Cardiac muscle cell (in vitro differentiated cells and primary cell): ENCODE results near the gene KAT7. TPM values are rescaled to one million over a fixed set of nuclear protein-coding genes. Genes with fewer than 3 reads are reported as not detected.

Source experiments
- DNase-seq, 2 donors: peaks; one replicate each; pipeline versions ENCODE4 v3.0.0 to v3.0.0-alpha.2; 2010 to 2017; ENCODE audit warnings: low read depth in 1 of 2, low spot score in 1 of 2
- H3K27ac ChIP-seq: fragments of 200-600 bp; sonication (generic); 2 replicates; pipeline ENCODE4 v1.5.1; 2016
- H3K27me3 ChIP-seq: fragments of 200-600 bp; sonication (generic); 2 replicates; pipeline ENCODE4 v1.6.0; 2016; ENCODE audit warnings: control low read depth
- H3K36me3 ChIP-seq: fragments of 200-600 bp; sonication (generic); 2 replicates; pipeline ENCODE4 v1.5.1; 2016; ENCODE audit warnings: control low read depth
- H3K4me1 ChIP-seq: fragments of 200-600 bp; sonication (generic); 2 replicates; pipeline ENCODE4 v1.8.1; 2017; ENCODE audit warnings: low read depth, mild to moderate bottlenecking, mixed run types
- H3K4me3 ChIP-seq: fragments of 200-600 bp; sonication (generic); 2 replicates; pipeline ENCODE4 v1.5.1; 2016; ENCODE audit warnings: mild to moderate bottlenecking
- H3K9me3 ChIP-seq: fragments of 200-600 bp; sonication (generic); 2 replicates; pipeline ENCODE4 v1.5.1; 2017; ENCODE audit warnings: low read depth, mild to moderate bottlenecking, control low read depth
- polyA plus RNA-seq: library from polyadenylated mRNA; unstranded; fragments of >200 nt; fragmentation: Nextera tagmentation; extraction: Ambion mirVana; gene quantifications from 2 replicates; pipeline ENCODE4 v1.2.1, GENCODE V29; 2016
- total RNA-seq: library from RNA; depleted of rRNA; stranded (reverse); fragments of >200 nt; gene quantifications from 2 replicates; pipeline ENCODE4 v1.2.3, GENCODE V29; 2016
- TF ChIP-seq, protein P1 (sequence below): IDR thresholded peaks from 2 replicates; pipeline ENCODE4 v1.5.1; 2012; ENCODE audit warnings: low read depth, mild to moderate bottlenecking, low read length

KAT7 gene
- total and polyA plus RNA-seq, 2 experiments from 2014 or later: 30.0 to 33.1 TPM

DNA sequence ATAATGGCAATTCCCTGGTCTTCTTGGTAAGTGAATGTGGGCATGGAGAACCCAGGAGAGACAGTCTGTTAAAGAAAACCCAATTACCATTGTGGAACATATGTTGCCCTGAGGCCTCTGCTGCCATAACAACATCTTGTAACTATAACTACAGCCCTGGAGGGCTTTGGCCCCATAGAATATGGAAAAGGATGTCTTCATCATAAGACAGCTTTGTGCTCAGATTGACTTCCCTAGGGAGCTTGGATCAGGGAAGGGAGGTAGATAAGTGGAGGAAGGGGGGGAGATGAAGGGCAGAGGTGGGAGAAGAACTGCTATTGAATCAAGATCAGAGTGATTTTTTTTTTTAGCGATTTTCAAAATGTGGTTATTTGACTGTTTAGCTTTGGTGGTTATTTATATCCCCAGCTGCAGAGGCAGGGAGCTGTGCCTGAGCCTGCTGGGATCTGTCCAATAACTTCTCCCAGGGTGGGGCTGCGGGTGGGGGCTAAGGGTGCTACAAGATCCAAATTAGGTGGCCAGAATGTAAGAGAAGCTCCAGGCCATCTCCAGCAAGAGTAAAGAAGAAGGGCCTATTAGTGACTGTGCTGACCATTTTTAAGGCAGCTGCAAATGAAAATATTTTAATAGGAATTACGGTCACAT lies 5.3 kb upstream of the KAT7 start:
- H3K9me3 ChIP-seq: no peaks in the 10 kb centered on the region
- no peak overlapping the region for H3K27ac ChIP-seq
- H3K4me1 ChIP-seq: peaks cover 9% of the 10 kb centered on the region
- TF ChIP-seq, protein P1, sequence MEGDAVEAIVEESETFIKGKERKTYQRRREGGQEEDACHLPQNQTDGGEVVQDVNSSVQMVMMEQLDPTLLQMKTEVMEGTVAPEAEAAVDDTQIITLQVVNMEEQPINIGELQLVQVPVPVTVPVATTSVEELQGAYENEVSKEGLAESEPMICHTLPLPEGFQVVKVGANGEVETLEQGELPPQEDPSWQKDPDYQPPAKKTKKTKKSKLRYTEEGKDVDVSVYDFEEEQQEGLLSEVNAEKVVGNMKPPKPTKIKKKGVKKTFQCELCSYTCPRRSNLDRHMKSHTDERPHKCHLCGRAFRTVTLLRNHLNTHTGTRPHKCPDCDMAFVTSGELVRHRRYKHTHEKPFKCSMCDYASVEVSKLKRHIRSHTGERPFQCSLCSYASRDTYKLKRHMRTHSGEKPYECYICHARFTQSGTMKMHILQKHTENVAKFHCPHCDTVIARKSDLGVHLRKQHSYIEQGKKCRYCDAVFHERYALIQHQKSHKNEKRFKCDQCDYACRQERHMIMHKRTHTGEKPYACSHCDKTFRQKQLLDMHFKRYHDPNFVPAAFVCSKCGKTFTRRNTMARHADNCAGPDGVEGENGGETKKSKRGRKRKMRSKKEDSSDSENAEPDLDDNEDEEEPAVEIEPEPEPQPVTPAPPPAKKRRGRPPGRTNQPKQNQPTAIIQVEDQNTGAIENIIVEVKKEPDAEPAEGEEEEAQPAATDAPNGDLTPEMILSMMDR: no peak
- no peaks in the 10 kb centered on the region for H3K27me3 ChIP-seq
- no peaks in the 10 kb centered on the region for H3K36me3 ChIP-seq
- no peak overlapping the region for H3K4me3 ChIP-seq
- no peak for DNase-seq

DNA sequence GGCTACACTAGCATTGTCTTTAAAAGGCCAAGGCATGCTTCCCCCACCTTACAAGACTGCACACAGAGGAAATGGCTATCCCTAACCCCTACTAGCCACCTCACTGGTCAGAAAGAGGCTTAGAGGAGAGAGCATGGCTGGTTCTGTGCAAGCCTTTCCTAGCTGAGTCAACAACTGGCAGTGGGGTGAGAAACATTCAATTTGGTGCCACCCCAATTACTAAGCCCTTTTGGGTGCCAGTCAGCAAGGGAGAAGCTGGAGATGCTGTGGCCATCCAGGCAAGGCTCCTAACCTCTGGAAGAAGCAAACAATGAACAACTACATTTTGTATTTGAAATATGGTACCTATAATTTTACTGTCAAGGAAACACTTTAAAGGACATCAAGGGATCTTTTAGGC lies 4.7 kb upstream of the KAT7 start:
- Histone ChIP-seq H3K9me3 (no peaks in the 10 kb centered on the region), H3K27ac (peak overlapping the region; percentile 24)
- TF ChIP-seq, protein P1: no peak

DNA sequence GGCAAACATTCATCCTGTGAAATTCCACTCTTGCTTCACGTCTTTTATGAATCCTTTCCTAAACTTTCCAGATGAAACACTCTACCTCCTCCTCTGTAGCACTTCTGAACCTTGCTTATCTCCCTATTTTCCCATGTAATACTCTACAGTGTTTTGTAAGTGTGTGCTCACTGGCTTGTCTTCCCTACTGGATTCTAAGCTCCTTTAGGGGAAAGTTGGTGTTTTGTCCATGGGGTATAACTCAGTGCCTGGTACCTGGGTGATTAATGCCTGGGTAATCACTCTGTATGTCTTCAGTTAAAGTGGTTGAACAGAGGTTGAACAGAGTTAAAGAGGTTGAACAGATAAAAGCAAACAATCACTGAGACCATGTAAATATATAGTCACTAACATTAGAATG lies 3.8 kb upstream of the KAT7 start:
- Histone ChIP-seq H3K9me3 (no peaks in the 10 kb centered on the region), H3K4me3 (no peak overlapping the region), H3K36me3 (no peaks in the 10 kb centered on the region), H3K27ac (peak overlapping the region; percentile 24), H3K4me1 (peaks cover 12% of the 10 kb centered on the region), H3K27me3 (no peaks in the 10 kb centered on the region)
- no peak for DNase-seq
- TF ChIP-seq, protein P1: no peak

More for the DNA sequence above, 4.7 kb upstream of the KAT7 start:
- Histone ChIP-seq H3K4me3 (no peak overlapping the region), H3K27me3 (no peaks in the 10 kb centered on the region), H3K4me1 (peaks cover 9% of the 10 kb centered on the region), H3K36me3 (no peaks in the 10 kb centered on the region)
- DNase-seq: no peak

DNA sequence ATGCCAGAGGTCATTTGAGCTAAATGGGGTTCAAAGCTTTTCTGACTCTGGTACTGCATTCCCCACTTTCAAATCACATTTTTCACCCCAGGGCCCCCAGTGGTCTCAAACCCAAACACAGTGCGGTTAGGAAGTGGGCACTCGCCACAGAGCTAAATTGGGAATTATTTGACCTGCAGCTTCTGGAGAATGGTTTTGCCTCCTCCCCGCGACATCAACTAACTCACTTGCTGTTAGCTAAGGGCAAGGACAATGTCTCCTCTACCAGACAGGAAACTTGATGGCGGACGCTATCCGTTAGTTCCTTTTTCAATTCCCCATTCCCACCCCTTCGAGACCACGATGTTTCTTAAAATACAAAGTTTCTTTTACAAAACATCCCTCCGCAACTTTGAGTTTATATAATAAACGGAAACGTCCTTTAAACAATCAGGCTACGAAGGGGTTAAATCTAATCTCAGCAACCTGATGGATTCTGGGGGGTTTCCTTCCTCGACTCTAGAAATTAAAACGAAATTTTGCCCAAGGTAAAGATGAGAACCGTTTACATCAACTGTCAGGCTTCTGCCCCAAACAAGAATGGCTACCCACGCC lies 500 bp upstream of the KAT7 start:
- TF ChIP-seq, protein P1: no peak
- Histone ChIP-seq H3K4me3 (peak overlapping the region; percentile 74), H3K27me3 (no peaks in the 10 kb centered on the region), H3K27ac (peak overlapping the region; percentile 98), H3K36me3 (peaks cover 14% of the 10 kb centered on the region), H3K9me3 (no peaks in the 10 kb centered on the region), H3K4me1 (peaks cover 14% of the 10 kb centered on the region)
- DNase-seq: no peak

DNA sequence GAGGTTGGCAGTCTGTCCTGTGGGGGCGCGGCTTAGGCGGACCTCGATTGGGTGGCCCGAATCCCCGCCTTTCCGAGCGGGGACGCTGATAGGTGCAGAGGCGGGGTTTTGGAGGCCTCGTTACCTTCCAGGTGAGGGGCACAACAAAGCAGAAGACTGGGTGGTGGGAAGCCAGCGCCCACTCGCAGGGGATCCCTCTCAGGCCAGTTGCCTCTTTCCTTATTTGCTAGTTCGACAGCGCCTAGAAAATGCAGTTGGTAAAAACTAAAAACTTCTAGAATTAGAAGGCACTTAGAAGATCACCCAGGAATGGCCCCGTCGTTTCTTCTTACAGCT lies 730 bp downstream of the KAT7 start:
- DNase-seq: no peak
- H3K27me3 ChIP-seq: no peaks in the 10 kb centered on the region
- peak overlapping the region; percentile 36 for H3K4me3 ChIP-seq
- peak overlapping the region; percentile 8 for H3K27ac ChIP-seq
- peaks cover 11% of the 10 kb centered on the region for H3K4me1 ChIP-seq
- H3K36me3 ChIP-seq: peaks cover 21% of the 10 kb centered on the region
- TF ChIP-seq, protein P1: no peak
- no peaks in the 10 kb centered on the region for H3K9me3 ChIP-seq
